Suprapubic skin (tissue), 4 donors: Measurements from ENCODE around the gene DDX39A.

Source experiments
- POLR2A ChIP-seq, 2 donors: fragments of 450-650 bp; IDR thresholded peaks; one replicate each; pipeline ENCODE4 v1.6.1; 2017; ENCODE audit warnings: antibody characterized with exemption in 2 of 2, mild to moderate bottlenecking in 2 of 2, moderate library complexity in 2 of 2
- POLR2AphosphoS5 ChIP-seq, 3 donors: sonication (generic); formaldehyde crosslinking; IDR thresholded peaks; one replicate each; pipeline ENCODE4 v1.6.1; 2017; ENCODE audit warnings: antibody characterized with exemption in 3 of 3
- TF ChIP-seq, protein P1 (sequence below), 2 donors: fragments of 200-600 bp in 1 of 2; fragments of 450-650 bp in 1 of 2; sonication (generic) in 1 of 2; IDR thresholded peaks; one replicate each; pipeline ENCODE4 v1.5.1; 2016 to 2019; ENCODE audit warnings: antibody characterized with exemption in 2 of 2, mild to moderate bottlenecking in 1 of 2, moderate library complexity in 1 of 2

DNA sequence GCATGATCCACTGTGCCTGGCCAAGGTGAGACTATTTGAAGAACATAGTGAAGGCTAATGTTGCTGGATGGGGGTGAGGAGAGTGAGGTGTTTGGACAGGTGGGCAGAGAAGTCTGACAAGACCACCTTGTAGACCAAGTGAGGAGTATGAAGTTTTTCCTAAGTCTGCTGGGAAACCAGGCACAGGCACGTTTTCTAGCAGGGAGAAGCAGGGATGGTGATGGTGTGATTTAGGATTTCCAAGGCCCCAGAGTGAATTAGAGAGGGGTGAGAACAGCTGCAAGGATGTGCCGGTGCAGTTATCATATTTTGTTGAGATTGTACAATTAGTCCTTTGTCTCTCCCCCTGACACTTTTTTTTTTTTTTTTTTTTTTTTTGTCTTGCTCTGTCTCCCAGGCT is 8.3 kb upstream of the DDX39A start:
- TF ChIP-seq, protein P1, sequence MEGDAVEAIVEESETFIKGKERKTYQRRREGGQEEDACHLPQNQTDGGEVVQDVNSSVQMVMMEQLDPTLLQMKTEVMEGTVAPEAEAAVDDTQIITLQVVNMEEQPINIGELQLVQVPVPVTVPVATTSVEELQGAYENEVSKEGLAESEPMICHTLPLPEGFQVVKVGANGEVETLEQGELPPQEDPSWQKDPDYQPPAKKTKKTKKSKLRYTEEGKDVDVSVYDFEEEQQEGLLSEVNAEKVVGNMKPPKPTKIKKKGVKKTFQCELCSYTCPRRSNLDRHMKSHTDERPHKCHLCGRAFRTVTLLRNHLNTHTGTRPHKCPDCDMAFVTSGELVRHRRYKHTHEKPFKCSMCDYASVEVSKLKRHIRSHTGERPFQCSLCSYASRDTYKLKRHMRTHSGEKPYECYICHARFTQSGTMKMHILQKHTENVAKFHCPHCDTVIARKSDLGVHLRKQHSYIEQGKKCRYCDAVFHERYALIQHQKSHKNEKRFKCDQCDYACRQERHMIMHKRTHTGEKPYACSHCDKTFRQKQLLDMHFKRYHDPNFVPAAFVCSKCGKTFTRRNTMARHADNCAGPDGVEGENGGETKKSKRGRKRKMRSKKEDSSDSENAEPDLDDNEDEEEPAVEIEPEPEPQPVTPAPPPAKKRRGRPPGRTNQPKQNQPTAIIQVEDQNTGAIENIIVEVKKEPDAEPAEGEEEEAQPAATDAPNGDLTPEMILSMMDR (IDR thresholded peaks at IDR 0.05): no peak
- TF ChIP-seq POLR2A (IDR thresholded peaks at IDR 0.05): no peak
- no peak for TF ChIP-seq POLR2AphosphoS5 (IDR thresholded peaks at IDR 0.05)
